NCI-H226 (cell line): Measurements from ENCODE around the gene CEP192.
"Not testable (repeated sequence)": the region's sequence is repeated elsewhere in the genome, so short reads cannot be mapped to it uniquely, and the experiment has no call there.

Source experiments
- DNase-seq: peaks from one replicate; pipeline ENCODE4 v3.0.0-alpha.2; 2015

The CEP192 gene

DNA sequence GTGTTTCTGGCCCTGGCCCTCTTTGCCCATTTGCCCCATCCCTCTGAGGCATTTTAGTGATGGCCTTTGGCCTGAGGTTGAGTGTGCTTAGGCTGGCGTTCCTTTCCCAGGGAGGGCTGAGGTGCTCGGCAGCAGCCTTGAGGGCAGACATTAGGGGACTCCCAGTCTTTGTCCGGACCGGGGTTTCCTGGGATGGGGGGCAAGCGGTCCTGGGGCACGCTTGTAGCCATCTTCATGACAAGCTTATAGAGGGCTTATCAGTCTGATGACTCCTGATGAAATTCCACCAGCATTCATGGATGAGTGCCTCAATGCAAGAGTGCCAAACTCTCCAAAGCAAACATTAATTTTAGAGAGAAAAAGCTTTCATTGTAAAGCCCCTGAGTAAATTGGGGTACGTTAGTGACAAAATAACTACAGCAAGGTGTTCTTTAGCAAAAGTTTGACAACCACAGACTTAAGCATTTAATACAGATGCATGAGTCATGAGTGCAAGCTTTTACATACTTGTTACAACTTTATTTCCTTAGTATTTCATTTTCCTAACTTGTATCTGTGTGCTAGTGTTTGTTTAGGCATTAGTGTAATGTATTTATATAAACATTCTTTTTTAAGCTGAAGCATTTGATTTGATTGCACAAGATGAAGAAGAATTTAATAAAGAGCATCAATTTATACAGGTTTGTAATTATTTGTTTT is 45.6 kb downstream of the CEP192 start:
- DNase-seq = no peak

- DNase-seq = no peak
Measured at GRCh38 chr18:13039806-13040205, 48.6 kb downstream of the CEP192 start.

DNA sequence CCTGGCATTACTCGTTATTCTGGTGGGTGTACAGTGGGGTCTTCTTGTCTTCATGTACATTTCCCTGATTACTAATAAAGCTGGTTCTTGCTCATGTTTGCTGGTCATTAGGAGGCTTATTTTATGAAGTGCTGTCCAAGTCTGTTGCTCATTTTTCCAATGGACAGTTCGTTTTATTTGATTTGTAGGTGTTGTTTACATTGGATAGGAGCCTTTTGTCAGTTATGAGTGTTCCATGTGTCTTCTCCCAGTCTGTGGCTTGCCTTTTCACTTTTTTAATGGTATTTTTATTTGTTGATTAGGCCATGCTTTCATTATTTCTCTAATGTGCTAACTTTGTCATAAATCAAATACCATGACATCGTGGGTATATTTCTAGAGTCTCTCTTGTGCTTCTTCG is 51.9 kb downstream of the CEP192 start:
- DNase-seq = no peak

DNA sequence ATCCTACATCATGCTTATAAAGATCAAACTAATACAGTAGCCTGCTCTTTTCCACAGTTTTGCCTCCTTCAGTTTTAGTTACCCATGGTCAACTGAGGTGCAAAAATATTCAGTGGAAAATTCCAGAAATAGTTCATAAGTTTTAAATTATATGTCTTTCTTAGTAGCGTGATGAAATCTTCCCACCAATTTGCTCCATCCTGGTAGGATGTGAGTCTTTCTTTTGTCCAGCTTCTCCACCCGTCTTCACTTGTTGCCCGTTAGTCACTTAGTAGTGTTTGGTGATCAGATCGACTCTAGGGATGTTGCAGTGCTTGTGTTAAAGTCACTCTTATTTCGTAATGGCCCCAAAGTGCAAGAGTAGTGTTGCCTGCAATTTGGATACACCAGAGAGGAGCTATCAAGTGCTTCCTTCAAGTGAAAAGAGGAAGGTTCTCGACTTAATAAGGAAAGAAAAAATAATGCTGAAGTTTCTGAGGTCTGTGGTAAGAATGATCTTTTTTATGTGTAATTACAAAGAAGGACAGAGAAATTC is 57.0 kb downstream of the CEP192 start:
- DNase-seq = no peak

GRCh38 chr18:13051159-13051558 is 60.0 kb downstream of the CEP192 start:
- no peak for DNase-seq

DNA sequence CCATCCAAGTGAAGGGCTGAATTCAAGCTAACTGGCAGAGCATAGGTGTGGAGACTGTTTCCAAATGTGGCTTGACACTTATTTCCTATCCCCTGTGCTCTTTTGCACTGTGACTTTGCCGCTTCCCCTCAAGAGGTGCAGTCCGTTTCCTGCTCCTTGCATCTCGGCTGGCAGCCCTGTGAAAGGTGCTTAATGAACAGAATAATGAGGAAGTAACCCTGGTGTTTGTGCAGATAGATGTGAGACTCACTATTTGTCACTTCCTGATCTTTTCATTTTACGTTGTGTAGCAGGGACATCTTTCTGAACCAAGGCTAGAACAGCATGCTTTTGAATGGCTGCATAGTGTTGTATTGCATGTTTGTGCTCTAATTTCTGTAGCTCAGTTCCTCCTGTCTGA is 60.8 kb downstream of the CEP192 start:
- no peak for DNase-seq

- no peak for DNase-seq
Measured at GRCh38 chr18:13054336-13054735, 63.2 kb downstream of the CEP192 start.

DNA sequence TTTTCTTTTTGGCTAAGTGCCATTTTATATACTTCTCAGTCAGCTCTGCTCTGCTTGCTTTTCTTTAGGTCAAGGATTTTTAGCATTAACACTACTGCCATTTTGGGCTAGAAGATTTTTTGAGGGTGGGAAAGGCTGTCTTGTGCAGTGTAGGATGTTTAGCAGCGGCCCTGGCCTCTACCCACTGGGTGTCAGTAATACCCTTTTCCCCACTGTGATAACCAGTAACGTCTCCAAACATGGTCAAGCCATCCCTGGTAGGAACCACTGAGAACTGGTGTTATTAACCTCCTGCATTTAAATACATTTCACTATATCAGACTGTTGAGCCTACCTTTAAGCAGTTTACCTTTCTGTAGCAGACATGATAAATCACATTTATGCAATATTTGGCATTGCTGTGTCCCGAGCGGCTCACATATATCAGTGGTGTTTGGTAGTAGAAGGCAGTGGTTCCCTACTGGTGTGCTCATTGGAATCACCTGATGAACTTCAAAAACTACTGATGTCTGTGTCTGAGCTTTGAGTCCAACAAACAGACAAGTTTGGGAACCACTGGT is 70.5 kb downstream of the CEP192 start:
- DNase-seq = no peak

GRCh38 chr18:13067124-13067523 is 76.0 kb downstream of the CEP192 start:
- no peak for DNase-seq

- DNase-seq = no peak
Measured at GRCh38 chr18:13067966-13068365, 76.8 kb downstream of the CEP192 start.

GRCh38 chr18:13070460-13070859 is 79.3 kb downstream of the CEP192 start:
- no peak for DNase-seq

- DNase-seq = no peak
Measured at GRCh38 chr18:13076886-13077285, 85.7 kb downstream of the CEP192 start.

DNA sequence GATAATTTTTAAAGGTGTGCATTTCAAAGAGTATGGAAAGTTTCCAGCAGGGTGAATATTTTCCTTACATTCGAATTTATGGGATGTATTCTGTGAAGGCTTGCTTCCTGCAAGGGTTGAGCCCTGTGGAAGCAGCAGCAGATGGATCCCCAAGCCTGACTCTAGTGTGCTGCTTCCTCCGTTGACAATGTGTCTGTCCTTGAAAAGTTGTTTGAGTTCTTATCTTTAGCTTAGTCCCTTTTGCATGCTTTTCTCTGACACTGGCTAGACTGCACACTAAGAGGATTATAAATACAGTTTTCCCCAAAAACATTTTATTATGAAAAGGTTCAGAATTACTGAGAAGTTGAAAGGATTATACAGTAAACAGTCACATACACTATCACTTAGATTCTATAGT is 86.3 kb downstream of the CEP192 start:
- no peak for DNase-seq

GRCh38 chr18:13078065-13078464 is 86.9 kb downstream of the CEP192 start:
- not testable (repeated sequence) for DNase-seq

GRCh38 chr18:13086906-13087305 is 95.7 kb downstream of the CEP192 start:
- DNase-seq = no peak

- no peak for DNase-seq
Measured at GRCh38 chr18:13095466-13095865, 104.3 kb downstream of the CEP192 start.

GRCh38 chr18:13096232-13096631 is 105.1 kb downstream of the CEP192 start:
- DNase-seq = no peak

GRCh38 chr18:13096719-13097118 is 105.6 kb downstream of the CEP192 start:
- DNase-seq = no peak

DNA sequence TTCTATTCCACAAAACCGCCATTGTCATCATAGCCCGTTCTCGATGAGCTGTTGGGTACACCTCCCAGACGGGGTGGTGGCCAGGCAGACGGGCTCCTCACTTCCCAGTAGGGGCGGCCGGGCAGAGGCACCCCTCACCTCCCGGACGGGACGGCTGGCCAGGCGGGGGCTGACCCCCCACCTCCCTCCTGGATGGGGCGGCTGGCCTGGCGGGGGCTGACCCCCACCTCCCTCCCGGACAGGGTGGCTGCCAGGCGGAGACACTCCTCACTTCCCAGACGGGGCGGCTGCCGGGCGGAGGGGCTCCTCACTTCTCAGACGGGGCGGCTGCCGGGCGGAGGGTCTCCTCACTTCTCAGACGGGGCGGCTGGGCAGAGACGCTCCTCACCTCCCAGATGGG is 106.9 kb downstream of the CEP192 start:
- DNase-seq = not testable (repeated sequence)

- DNase-seq = no peak
Measured at GRCh38 chr18:13099113-13099512, 108.0 kb downstream of the CEP192 start.

DNA sequence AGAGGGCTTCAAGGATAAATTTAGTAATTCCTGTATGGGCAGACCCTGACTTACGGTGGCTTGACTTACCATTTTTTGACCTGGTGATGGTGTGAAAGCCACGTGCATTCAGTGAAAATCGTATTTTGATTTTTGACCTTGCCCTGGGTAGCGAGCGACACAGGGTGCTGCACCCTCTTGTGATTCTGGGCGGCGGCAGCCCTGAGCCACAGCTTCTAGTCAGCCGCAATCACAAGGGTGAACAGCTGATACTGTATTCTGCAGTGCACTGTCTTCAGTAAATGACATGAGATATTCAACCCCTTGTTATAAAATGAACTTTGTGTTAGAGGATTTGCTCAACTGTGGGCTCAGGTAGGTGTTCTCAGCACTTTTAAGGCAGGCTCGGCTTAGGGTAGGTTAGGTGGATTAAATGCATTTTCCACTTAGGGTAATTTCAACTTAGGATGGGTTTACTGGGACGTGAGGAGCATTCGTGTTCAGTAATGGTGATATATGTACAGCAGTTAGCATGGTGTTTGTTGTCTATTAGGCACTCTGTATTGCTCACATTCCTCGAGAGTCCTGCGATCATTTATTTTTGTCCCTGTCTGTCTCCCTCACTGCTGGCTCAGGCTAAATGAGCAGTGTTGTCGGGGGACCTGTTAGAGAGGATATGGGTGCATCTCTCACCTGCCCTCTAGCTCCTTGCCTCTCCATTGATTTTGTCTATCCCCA is 109.9 kb downstream of the CEP192 start:
- DNase-seq = no peak

DNA sequence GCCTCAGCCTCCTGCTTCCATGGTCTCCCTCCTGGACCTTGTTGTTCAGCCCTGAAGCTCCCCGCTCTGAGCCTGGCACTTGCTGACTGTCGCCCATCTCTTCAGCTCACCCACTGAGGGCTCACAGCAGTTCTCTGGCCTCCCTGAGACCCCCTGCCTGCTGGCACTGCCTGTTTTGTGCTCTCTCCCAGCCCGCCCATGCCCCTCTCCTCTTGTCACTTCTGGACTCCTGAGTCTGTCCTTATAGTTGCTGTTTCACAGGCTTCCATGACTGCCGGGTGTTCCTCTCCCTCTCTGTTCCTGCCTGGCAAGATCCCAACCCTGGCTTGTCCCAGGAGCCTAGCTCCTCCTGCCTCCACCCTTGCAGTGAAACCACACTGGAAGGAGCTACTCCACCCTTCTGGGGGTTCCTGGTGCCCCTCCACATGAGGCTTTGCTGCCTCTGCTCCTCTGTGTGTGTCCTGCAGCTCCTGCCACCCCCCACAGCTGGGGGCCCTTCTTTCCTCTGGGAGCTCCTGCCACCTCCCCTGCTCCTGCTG is 110.6 kb downstream of the CEP192 start:
- no peak for DNase-seq

DNA sequence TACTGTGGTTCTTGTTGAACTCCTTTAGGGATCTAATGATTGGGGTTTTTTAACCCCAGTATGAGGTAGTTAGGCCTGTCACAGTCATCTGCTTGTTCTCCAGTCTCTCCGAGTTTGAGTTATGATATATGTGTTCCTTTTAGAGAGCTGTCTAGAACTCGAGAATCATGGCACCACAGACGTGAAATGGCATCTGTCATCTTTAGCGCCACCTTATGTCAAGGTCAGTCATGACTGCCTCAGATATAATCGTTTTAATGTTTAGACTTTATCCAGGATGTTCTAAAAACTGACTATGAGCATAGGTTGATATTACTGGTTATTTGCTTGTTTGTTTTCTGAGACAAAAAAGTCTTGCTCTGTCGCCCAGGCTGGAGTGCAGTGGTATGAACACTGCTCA is 112.2 kb downstream of the CEP192 start:
- DNase-seq = no peak

- DNase-seq = no peak
Measured at GRCh38 chr18:13105059-13105458, 113.9 kb downstream of the CEP192 start.
